GM21360 (cell line): ENCODE data around the gene ACER3.
"Not testable (repeated sequence)": the region's sequence is repeated elsewhere in the genome, so short reads cannot be mapped to it uniquely, and the experiment has no call there.

Experiments
- ATAC-seq: cut with Tn5 transposase; IDR thresholded peaks from one replicate; pipeline ENCODE4 v1.9.1; 2021; ENCODE audit warnings: mild to moderate bottlenecking, moderate library complexity; ENCODE audit not compliant: unreplicated experiment

ACER3 gene

DNA sequence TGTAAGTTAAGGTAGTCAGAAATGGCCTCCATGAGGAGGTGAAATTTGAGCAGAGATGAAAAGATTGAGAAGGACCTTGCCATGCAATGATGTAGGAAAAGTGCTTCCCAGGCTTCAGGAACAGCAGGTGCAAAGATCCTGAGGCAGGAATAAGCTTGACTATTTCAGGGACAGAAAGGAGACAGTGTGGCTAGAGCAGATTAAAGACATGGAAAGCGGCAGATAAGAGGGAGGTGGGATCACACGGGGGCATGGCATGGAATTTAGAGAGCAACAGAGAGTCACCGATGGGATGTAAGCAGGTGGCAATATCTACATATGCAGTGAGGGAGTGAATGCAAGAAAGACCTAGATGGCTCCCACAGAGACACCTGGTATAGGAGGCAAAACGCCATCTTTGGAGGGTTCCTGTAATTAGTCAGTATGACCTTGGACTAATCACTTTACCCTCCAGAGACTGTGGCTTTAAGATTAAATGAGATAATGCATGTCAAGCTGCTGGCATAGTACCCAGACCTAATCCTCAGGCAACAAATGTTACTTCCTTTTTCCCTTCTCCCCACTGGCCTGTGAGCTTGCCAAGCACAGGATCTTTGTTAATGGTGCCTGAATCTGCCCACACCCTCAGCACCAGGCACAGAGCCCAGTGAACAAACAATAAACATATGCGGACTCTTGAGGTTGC, 24.6 kb upstream of the ACER3 start:
- ATAC-seq = no peak

DNA sequence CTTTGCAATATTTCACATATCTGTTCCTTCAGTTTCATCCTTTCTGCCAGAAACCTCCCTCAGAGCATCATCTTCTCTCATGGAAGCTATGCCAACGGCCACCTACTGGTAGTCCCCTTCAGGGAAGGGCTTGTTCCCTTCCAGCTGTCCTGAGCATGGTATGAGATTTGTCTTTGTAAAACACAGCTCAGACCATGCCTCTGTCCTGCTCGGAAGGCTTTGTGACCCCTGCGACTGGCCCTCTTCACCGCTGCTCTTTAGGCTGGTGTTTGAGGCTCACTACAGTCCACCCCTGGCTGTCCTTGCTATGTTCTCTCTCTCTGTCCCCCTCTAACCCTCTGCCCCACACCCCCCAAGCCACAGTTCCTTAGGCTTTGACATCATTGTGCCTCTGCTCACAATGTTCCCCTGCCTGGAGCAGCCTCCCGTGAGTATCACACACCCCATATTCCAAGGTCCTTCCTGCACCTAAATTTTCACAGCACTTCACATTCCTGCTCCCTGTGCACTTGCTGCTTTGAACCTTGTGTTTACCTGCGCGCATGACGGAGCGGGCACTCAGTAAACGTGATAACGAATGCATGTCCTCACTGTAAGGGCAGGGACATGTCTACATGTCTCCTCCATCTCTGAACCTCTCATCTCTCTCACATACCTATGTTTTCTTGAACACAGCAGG, 24.0 kb upstream of the ACER3 start:
- ATAC-seq = no peak

GRCh38 chr11:76837696-76838677, 22.7 kb upstream of the ACER3 start:
- no peak for ATAC-seq

DNA sequence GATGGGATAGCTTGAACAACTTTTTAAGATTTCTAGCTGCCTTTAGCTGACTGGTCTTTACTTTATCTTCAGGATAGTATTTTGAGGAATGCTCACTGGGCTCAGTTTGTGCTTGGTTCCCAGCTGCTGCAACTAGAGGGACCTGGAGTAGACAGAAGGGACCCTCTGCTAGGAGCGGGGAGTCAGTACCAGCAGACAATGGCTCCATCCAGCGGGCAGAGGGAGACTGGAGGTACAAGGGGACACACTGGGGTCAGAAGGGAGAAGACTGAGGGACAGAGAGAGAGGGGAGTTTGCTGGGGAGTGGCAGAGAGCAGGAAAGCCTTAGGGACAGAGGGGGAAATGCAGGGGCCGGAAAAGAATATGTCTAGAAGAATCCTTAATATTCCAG, 22.0 kb upstream of the ACER3 start:
- ATAC-seq = no peak

DNA sequence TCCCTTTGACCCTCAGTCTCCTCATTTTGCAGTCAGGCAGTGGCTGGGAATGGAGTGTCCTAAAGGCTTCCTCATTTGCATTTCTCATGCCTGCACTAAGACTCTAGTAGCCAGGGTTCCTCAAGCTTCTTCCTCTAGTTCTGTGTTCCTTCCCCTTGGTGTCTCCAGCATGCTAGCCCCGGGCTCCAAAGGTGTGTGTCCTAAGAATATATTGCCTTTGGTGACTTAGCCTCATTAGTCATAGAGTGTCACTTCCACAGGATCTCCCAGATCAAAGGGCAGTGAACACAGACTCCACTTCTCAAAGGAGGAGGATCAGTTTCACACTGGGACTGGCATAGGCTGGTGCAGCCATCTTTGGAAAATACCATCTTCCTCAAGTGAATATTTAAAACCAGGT, 21.4 kb upstream of the ACER3 start:
- ATAC-seq = no peak

GRCh38 chr11:76841923-76842452, 18.7 kb upstream of the ACER3 start:
- ATAC-seq = no peak

DNA sequence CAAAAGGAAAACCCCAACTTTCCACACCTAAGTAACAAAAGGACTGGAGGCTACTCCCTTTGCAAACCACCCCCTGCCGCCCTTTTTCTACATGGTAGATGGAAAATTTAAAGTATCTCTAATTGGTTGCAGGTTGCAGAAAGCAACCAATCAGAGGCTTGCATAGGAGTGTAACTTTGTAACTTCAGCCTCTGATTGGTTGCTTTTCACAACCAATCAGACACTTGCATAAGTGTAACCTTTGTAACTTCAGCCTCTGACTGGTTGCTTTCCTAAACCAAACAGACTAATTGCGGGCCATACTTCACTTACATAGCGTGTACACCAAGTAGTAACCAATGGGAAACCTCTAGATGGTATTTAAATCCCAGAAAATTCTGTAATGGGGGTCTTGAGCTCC, 16.8 kb upstream of the ACER3 start:
- no peak for ATAC-seq

DNA sequence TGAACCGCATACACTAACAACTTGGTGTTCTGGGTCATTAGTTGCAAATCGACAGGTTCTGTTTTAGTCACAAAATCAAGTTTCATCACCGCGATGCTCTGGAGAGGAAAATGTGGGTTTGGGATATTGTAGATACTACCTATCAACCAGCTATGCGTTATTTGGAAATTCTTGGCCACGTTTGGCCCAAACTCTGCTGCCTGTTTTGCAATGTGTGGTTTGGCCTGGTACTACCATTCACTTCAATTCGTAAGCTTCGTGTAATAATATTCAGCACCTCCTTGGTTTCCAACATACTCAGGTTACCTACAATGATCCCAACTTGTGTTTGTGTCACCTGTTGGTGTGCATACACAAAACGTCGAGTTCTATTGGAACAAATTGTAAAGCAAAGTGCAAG, 16.2 kb upstream of the ACER3 start:
- no peak for ATAC-seq

DNA sequence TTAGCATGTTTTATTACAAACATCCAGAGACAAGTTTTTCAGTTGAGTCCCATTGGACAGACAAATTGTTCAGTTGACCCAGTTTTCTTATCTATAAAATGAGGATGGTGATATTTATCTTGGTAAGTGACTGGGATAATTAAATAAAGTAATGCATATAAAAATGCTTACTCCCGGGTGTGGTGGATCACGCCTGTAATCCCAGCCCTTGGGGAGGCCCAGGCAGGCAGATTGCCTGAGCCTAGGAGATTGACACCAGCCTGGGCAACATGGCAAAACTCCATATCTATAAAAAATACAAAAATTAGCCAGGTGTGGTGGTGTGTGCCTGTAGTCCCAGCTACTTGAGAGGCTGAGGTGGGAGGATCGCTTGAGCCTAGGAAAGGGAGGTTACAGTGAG, 15.6 kb upstream of the ACER3 start:
- no peak for ATAC-seq

DNA sequence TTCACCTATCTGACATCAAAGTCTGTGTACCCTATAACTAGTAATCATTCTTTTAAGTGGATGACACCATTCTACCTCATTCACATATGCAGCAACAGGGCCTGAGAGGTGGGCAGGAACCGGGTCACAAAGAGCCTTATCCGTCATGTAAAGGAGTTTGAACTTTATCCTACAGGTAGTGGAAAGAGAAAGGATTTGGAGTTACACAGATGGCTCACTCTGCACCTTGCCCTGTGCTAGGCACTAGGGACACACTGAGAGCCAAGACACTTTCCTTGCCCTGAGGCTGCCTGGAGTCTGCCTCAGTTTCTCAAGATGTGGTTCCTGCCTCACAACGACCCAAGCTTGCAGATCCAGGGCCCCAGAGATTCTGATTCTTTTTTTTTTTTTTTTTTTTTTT, 14.3 kb upstream of the ACER3 start:
- no peak for ATAC-seq

DNA sequence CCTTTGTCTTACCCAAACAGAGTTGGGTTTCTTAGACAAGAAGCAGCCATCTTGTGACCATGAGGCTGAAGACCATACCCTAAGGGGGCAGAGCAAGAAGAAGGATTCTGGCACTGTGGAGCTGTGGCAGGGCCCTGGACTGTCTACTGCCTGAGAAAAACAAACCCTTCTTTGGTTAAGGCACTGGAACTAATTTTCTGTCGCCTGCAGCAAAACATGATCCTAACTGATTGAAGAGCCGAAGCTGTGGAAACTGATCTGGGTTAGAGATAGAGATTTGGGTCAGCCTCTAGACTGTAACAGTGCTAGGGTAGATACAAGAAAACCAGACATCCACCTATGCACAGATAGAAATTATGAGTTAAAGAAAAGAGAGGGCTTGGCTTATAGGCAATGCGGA, 11.3 kb upstream of the ACER3 start:
- no peak for ATAC-seq

DNA sequence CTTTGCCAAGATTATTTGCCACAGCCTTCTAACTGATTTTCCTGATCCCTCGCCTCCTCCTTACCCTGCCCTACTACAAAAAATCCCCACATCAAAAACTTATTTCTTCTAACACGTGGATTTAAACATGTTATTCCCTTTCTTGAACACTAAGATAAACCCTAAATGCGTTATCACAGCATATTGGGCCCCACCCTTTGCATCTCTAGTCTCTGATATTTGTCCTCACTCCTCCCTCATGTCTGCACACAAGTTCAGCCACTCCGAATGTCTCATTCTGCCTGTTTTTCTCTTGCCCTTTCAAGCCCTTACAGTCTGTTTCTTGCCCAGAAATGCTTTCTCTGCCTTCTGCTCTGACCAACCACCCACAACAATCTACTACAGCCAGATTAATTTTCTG, 10.6 kb upstream of the ACER3 start:
- ATAC-seq = no peak

DNA sequence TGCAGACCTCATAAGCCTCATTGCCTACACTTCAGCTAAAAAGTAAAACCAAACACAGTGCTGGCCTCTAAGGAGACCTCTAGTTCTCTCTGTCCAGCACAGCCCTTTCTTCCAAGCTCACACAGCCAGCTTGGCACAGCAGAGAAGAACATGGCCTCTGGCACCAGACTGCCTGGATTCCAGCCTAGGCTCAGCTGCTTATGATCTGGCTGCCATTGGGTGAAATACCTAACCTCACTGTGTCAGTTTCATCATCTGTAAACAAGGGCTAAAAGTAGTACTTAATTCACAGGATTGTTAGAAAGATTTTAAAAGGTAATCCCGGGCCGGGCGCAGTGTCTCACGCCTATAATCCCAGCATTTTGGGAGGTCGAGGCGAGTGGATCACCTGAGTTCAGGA, 9.9 kb upstream of the ACER3 start:
- ATAC-seq = no peak

GRCh38 chr11:76854709-76855108, 6.0 kb upstream of the ACER3 start:
- no peak for ATAC-seq

DNA sequence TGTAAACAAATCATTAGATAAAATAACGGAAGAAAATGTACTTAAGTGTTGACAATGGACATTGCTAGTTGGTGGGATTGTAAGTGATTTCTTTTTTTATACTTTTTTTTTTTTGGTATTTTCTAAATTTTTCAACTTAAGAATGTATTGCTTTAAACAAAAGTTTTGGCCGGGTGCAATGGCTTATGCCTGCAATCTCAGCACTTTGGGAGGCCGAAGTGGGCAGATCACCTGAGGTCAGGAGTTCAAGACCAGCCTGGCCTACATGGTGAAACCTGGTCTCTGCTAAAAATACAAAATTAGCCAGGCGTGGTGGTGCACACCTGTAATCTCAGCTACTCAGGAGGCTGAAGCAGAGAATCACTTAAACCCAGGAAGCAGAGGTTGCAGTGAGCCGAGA, 5.0 kb upstream of the ACER3 start:
- ATAC-seq = not testable (repeated sequence)

DNA sequence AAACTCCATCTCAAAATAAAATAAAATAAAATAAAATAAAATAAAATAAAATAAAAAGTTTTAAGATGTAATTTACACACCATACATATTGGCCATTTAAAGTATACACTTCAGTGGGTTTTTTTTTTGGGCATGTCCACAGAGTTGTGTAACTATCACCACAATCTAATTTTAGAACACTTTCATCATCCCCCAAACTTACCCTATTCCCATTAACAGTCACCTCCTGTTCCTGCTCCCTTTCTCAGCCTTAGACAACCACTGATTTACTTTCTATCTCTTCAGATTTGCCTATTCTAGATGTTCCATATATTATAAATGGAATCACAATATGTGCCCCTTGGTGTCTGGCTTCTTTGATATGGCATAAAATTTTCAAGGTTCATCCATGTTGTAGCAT, 4.6 kb upstream of the ACER3 start:
- ATAC-seq = no peak

DNA sequence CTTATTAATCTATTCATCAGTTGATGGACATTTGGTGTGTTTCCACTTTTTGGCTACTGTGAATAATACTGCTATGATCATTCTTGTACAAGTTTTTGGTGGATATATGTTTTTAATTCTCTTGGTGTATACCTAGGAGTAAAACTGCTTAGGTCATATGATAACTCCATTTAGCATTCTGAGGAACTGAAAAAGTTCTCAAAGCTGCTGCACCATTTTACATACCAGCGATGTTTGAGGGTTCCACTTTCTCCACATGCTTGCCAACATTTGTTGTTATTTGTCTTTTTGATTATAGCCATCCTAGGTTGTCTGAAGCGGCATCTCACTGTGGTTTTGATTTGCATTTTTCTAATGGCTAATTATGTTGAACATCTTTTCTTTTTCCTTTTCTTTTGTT, 4.1 kb upstream of the ACER3 start:
- ATAC-seq = no peak

GRCh38 chr11:76857781-76858410, 2.8 kb upstream of the ACER3 start:
- ATAC-seq = no peak

DNA sequence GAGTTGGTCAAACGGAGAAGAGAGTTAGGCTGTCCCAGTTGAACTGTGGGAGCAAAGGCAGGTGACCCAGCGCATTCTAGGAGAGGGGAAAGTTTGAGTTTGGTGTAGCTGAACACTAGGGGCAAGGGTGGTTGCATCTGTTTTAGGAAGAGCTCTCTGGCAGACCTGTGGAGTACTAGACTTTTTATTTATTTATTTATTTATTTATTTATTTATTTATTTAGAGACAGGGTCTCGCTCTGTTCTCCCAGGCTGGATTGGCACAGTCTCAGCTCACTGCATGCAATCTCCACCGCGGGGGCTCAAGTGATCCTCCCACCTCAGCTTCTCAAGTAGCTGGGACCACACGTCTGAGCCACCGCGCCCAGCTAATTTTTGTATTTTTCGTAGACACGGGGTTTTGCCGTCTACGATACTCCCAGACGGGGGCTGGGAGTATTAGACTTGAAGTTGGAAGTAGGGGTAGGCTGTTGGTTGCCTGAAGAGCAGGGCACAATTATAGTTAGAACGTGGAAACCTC, 950 bp upstream of the ACER3 start:
- no peak for ATAC-seq

DNA sequence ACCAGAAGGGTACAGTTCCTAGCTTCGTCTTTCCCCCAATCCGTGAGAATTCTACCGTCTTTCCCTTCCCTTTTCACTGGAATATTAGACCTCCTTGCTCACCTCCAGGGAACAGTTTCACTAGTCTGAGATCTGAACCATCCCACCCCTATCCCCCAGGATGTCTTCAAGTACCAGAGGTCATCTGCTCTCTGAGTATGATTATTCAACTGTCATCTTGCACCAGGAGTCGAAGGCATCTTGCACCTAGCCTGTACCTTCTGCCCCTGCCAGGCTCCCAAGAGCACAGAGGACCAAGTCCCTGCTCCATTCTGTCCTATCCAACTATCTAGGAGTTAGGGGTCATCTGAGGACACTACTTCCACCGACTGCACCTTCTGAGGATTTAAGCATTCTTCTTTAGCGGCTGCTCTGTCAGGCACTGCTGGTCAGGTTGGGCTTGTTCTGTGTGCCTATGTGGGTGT, 804 bp downstream of the ACER3 start:
- no peak for ATAC-seq

DNA sequence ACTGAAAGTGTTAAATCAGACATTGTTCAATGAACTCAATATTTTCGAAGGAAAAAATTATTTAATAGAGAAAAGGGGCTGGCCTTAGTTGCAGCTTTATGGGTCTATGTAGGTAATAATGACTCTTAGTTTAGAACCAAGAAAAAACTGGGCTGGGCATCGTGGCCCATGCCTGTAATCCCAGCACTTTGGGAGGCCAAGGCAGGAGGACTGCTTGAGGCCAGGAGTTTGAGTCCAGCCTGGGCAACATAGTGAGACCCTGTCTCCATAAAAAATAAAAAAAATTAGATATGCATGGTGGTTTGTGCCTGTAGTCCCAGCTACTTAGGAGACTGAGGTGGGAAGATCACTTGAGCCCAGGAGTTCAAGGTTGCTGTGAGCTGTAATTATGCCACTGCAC, 2.1 kb downstream of the ACER3 start:
- ATAC-seq = not testable (repeated sequence)
